HCEC 1CT (cell line): ENCODE results near the gene GSTO1.

ENCODE experiments used
- DNase-seq: peaks from one replicate; pipeline ENCODE4 v3.0.0-alpha.2; 2017

GSTO1 gene

GRCh38 chr10:104251443-104251842, 3.2 kb upstream of the GSTO1 start:
- DNase-seq = no peak

GRCh38 chr10:104252368-104252767, 2.3 kb upstream of the GSTO1 start:
- DNase-seq = no peak

- no peak for DNase-seq
Observed at GRCh38 chr10:104253106-104253505, 1.6 kb upstream of the GSTO1 start.

GRCh38 chr10:104253606-104254410, 884 bp upstream of the GSTO1 start:
- no peak for DNase-seq

GRCh38 chr10:104255311-104255981, 754 bp downstream of the GSTO1 start:
- peak; percentile 94 for DNase-seq

- DNase-seq = no peak
Observed at GRCh38 chr10:104256335-104256961, 1.8 kb downstream of the GSTO1 start.

GRCh38 chr10:104257235-104257634, 2.5 kb downstream of the GSTO1 start:
- DNase-seq = no peak

GRCh38 chr10:104258209-104258608, 3.5 kb downstream of the GSTO1 start:
- DNase-seq = no peak

GRCh38 chr10:104259456-104259855, 4.8 kb downstream of the GSTO1 start:
- no peak for DNase-seq

GRCh38 chr10:104259999-104260774, 5.5 kb downstream of the GSTO1 start:
- DNase-seq = peak; percentile 50

- DNase-seq = peak; percentile 83
Observed at GRCh38 chr10:104260775-104261115, 6.1 kb downstream of the GSTO1 start.

GRCh38 chr10:104262055-104262454, 7.4 kb downstream of the GSTO1 start:
- no peak for DNase-seq

GRCh38 chr10:104264783-104265182, 10.1 kb downstream of the GSTO1 start:
- no peak for DNase-seq

- DNase-seq = no peak
Observed at GRCh38 chr10:104267721-104268404, 13.2 kb downstream of the GSTO1 start.

- no peak for DNase-seq
Observed at GRCh38 chr10:104268405-104268712, 13.7 kb downstream of the GSTO1 start.

GRCh38 chr10:104268713-104269645, 14.3 kb downstream of the GSTO1 start, which contains the start of gene GSTO2:
Gene GSTO2 (plus strand): TSS chr10:104269184. CDS start chr10:104274916, 5,732 bp downstream.
- no peak for DNase-seq

- DNase-seq = peak; percentile 73
Observed at GRCh38 chr10:104273286-104273685, 18.6 kb downstream of the GSTO1 start.

- DNase-seq = no peak
Observed at GRCh38 chr10:104273899-104274575, 19.3 kb downstream of the GSTO1 start.

- DNase-seq = no peak
Observed at GRCh38 chr10:104274762-104275721, 20.4 kb downstream of the GSTO1 start.

- DNase-seq = no peak
Observed at GRCh38 chr10:104276192-104276591, 21.5 kb downstream of the GSTO1 start.
